HTERT RPE-1 (cell line): Measurements from ENCODE around the gene RELB.
"Not testable (repeated sequence)": the region's sequence is repeated elsewhere in the genome, so short reads cannot be mapped to it uniquely, and the experiment has no call there.

ENCODE experiments used
- in situ Hi-C: fragments of 300-500 bp; cut with MboI; formaldehyde crosslinking; loops from 4 replicates; pipeline ENCODE4 v1.14.3; 2020; ENCODE audit warnings: low sequenced_read_pairs

The RELB gene

DNA sequence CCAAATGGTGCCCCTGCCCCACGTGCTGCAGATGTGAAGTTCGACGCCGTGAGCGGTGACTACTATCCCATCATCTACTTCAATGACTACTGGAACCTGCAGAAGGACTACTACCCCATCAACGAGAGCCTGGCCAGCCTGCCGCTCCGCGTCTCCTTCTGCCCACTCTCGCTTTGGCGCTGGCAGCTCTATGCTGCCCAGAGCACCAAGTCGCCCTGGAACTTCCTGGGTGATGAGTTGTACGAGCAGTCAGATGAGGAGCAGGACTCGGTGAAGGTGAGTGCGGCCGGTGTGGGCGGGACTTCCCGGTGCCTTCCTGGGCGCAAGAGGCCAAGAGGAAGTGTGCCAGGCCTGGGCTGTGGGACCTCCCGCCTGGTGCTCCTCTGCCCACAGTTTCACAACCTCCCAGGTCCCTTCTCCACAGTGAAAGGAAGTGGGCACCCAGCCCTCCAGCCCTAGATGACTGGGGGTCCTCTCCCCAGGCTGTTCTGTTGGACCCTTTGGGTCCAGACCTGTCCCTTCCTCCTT is 14.1 kb upstream of the RELB start:
- in situ Hi-C loops, result no loop called here

GRCh38 chr19:44988273-44988672 is 13.0 kb upstream of the RELB start:
- in situ Hi-C loops, result no loop called here

- in situ Hi-C loops, result no loop called here
These were observed 12.2 kb upstream of the RELB start for GRCh38 chr19:44988896-44989556.

- in situ Hi-C loops, result no loop called here
These were observed 10.8 kb upstream of the RELB start for GRCh38 chr19:44990459-44990858.

- in situ Hi-C loops, result no loop called here
These were observed 10.3 kb upstream of the RELB start for GRCh38 chr19:44990966-44991365.

DNA sequence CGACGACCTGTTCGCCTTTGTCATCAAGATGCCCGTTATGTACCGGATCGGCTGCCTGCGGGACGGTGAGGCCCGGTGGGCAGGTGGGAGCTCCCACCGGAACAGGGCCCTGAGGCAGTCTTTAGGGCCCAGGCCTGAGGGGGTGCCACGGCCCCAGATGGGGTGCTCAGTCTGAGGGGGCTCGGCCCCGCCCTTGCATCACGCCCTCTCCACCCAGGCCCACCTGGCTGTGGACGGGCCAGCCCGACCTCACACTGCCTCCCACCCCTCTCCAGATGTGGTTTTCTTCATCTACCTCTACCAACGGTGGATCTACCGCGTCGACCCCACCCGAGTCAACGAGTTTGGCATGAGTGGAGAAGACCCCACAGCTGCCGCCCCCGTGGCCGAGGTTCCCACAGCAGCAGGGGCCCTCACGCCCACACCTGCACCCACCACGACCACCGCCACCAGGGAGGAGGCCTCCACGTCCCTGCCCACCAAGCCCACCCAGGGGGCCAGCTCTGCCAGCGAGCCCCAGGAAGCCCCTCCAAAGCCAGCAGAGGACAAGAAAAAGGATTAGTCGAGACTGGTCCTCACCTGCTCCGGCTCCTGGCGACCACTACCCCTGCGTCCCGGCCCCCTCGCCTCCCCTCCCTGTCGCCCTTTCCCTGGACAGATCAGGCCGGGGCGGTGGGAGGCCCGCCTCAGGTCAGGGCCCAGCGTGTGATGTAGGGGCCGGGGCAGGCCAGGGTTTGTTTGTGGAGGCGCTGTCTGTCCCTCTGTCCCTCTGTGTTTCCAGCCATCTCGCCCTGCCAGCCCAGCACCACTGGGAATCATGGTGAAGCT is 8.7 kb upstream of the RELB start:
- in situ Hi-C loops, result no loop called here

DNA sequence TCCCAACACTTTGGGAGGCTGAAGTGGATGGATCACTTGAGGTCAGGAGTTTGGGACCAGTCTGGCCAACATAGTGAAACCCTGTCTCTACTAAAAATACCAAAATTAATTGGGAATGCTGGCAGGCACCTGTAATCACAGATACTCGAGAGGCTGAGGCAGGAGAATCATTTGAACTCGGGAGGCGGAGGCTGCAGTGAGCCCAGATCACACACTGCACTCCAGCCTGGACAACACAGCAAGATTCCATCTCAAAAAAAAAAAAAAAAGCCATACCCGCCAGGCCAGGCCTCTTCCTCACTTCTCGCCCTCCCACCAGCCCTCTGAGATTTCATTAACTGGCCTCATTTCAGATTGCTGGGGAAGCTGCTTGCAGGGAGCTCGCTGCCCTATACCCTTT is 7.7 kb upstream of the RELB start:
- in situ Hi-C loops, result no loop called here

GRCh38 chr19:44993926-44994537 is 7.2 kb upstream of the RELB start:
- in situ Hi-C loops, result no loop called here

DNA sequence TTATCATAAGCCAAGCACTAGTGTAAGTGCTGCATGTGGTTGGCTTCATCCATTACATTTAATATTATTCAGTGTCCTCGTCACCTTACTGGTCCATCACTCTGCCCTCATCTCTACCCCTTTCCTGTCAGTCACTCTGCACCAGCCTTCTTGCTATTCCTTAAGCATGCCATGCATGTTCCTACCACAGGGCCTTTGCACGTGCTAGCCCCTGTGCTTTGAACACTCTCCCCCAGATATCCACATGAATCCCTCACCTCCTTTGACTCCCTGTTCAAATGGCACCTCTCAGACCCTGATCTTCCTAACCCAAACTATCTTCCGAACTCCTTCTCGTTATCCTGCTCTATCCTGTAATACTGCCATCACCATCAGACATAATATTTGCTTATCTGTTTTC is 3.2 kb upstream of the RELB start:
- in situ Hi-C loops, result no loop called here

DNA sequence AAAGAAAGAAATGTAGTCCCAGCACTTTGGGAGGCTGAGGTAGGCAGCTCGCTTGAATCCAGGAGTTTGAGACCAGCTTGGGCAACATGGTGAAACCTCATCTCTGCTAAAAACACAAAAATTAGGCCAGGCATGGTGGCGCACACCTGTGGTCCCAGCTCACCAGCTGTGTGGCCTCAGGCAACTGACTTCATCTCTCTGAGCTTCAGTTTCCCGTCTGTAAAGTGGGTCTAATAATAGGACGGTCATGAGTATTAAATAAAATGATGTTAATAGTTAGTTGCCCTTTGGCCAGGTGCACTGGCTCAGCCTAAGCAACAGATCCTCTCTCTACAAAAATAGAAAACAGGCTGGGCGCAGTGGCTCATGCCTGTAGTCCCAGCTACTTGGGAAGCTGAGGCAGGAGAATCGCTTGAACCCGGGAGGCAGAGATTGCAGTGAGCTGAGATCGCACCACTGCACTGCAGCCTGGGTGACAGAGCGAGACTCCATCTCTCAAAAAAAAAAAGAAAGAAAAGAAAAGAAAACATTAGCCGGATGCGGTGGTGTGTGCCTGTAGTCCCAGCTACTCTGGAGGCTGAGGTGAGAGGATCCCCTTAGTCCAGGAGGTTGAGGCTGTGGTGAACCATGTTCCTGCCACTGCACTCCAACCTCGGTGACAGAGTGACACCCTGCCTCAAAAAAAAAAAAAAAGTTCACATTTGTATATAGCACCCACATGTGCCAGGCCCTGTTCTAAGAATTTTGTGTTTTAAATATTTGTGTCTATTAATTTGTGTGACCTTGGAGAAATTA is 1.9 kb upstream of the RELB start:
- in situ Hi-C loops, result not testable (repeated sequence)

GRCh38 chr19:45000665-45001064 is 599 bp upstream of the RELB start:
- in situ Hi-C loops, result not testable (repeated sequence)

- in situ Hi-C loops, result no loop called here
These were observed 2.2 kb downstream of the RELB start for GRCh38 chr19:45003485-45003884.

- in situ Hi-C loops, result no loop called here
These were observed 4.5 kb downstream of the RELB start for GRCh38 chr19:45005787-45006186.

DNA sequence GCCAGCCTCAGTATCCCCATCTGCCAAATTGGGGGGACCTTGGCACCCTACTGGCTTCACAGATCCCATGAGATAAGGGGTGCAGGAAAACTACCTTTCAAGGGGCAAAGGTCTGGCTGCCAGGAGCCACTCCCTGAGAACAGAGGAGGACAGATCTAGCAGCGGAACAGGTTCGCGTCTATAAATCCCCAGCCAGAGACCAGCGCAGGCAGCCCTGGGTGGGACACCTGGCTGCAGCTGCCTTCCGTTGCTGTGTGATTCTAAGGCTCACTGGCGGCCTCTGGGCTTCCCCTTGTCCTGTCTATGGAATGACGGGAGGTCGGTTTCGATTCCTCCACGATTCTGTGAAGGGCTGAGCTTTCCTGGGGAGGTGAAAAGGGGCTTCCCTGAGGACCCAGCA is 7.3 kb downstream of the RELB start:
- in situ Hi-C loops, result no loop called here

DNA sequence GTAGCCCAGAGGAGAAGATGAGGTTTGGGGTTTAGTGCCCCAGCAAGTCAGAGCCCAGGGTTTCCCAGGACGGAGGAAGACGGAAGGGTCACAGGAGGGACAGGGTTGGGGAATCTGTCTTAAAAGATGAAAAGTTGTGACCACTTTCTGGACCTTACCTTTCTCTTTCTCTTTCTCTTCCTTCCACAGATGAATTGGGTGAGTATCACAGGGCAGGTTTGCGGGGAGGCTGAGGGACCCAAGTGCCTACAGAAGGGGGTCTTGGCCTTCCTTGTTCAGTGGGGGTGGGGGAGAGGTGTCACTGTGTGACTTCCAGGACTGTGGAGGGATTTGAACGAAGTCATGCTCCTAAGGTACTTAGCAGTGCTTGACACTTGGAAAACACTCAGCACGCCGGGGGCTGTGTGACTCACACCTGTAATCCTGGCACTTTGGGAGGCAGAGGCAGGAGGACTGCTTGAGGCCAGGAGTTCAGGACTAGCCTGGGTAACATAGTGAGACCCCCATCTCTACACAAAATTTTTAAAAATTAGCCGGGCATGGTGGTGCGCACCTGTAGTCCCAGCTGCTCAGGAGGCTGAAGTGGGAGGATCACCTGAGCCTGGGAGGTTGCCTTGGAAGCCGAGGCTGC is 8.5 kb downstream of the RELB start:
- in situ Hi-C loops, result no loop called here

DNA sequence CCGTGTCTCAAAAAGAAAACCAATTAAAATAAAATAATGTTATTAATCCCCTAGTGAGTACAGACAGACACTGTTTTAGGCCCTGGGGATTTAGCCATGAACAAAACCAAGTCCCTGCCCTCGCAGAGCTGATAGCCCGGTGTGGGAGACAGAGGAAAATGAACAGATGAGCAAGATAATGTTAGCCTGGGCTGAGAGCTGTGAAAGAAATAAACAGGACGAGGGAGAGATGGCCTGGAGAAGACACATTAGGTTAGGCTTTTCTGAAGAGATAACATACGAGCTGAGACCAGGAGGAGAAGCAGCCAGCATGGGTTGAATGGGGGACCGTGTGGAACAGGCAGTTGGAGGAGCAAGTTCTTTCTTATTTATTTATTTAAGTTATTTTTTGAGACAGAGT is 9.0 kb downstream of the RELB start:
- in situ Hi-C loops, result no loop called here

GRCh38 chr19:45011959-45012358 is 10.7 kb downstream of the RELB start:
- in situ Hi-C loops, result no loop called here

DNA sequence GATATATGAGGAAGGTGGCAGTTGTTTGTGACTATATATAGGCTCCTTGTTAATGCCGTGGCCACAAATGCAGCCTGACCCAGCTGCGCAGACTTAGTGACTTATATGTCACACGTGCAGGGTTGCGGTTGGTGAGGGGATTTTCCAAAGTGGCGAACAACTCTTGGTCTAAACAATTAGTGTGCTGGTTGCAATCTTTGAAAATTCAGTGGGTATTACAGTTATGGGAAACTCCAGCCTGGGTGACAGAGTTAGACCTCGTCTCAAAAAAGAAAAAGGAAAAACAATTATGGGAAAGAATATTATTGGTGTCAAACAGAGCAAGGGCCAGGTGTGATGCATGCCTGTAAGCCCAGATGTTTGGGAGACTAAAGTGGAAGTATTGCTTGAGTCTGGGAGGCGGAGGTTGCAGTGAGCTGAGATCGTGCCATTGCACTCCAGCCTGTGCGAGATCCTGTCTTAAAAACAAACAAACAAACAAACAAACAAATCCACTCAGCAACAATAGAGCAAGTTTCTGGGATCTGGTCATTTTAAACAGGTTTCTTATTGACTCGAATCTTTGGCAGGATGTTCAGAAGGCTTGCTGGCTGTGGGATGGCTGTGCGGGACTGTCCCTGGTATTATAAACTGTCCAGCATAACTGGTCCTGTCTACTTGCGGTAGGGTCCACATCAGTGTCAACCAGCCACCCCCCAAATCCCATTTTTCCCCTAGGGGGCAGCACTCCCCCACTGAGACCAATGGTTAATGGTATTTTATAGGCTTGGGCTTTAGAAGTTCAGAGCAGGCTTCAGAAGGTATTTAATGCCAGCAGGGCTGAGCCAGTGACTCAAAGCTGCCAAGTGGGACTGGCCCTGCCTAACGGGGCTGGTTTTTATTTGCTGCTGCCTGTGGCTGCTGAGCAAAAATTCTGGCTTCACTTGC is 15.4 kb downstream of the RELB start:
- in situ Hi-C loops, result no loop called here

GRCh38 chr19:45019187-45019586 is 17.9 kb downstream of the RELB start:
- in situ Hi-C loops, result no loop called here

GRCh38 chr19:45020071-45020470 is 18.8 kb downstream of the RELB start:
- in situ Hi-C loops, result no loop called here
